Lower leg skin (tissue), 3 donors: Measurements from ENCODE around the gene GSTA4.

Source experiments
- POLR2A ChIP-seq, 2 donors: fragments of 450-650 bp; IDR thresholded peaks; one replicate each; pipeline ENCODE4 v1.6.1; 2016 to 2017; ENCODE audit warnings: antibody characterized with exemption in 2 of 2, mild to moderate bottlenecking in 1 of 2, moderate library complexity in 1 of 2
- TF ChIP-seq, protein P1 (sequence below), 3 donors: fragments of 450-650 bp; IDR thresholded peaks; one replicate each; pipeline ENCODE4 v1.5.1; 2016; ENCODE audit warnings: antibody characterized with exemption in 3 of 3, mild to moderate bottlenecking in 3 of 3, moderate library complexity in 2 of 3

GRCh38 chr6:52995089-52995912, at the start of gene GSTA4:
- TF ChIP-seq, protein P1, sequence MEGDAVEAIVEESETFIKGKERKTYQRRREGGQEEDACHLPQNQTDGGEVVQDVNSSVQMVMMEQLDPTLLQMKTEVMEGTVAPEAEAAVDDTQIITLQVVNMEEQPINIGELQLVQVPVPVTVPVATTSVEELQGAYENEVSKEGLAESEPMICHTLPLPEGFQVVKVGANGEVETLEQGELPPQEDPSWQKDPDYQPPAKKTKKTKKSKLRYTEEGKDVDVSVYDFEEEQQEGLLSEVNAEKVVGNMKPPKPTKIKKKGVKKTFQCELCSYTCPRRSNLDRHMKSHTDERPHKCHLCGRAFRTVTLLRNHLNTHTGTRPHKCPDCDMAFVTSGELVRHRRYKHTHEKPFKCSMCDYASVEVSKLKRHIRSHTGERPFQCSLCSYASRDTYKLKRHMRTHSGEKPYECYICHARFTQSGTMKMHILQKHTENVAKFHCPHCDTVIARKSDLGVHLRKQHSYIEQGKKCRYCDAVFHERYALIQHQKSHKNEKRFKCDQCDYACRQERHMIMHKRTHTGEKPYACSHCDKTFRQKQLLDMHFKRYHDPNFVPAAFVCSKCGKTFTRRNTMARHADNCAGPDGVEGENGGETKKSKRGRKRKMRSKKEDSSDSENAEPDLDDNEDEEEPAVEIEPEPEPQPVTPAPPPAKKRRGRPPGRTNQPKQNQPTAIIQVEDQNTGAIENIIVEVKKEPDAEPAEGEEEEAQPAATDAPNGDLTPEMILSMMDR (IDR thresholded peaks at IDR 0.05): peak in 1 of 3 donors; percentile 70
- TF ChIP-seq POLR2A (IDR thresholded peaks at IDR 0.05): peak in 1 of 2 donors; percentile 7
